Cardiac muscle cell (in vitro differentiated cells and primary cell): Measurements from ENCODE around the gene BACH1. TPM values are rescaled to one million over a fixed set of nuclear protein-coding genes. Genes with fewer than 3 reads are reported as not detected.

ENCODE experiments used
- DNase-seq, 2 donors: peaks; one replicate each; pipeline versions ENCODE4 v3.0.0 to v3.0.0-alpha.2; 2010 to 2017; ENCODE audit warnings: low read depth in 1 of 2, low spot score in 1 of 2
- H3K27ac ChIP-seq: fragments of 200-600 bp; sonication (generic); 2 replicates; pipeline ENCODE4 v1.5.1; 2016
- H3K27me3 ChIP-seq: fragments of 200-600 bp; sonication (generic); 2 replicates; pipeline ENCODE4 v1.6.0; 2016; ENCODE audit warnings: control low read depth
- H3K36me3 ChIP-seq: fragments of 200-600 bp; sonication (generic); 2 replicates; pipeline ENCODE4 v1.5.1; 2016; ENCODE audit warnings: control low read depth
- H3K4me1 ChIP-seq: fragments of 200-600 bp; sonication (generic); 2 replicates; pipeline ENCODE4 v1.8.1; 2017; ENCODE audit warnings: low read depth, mild to moderate bottlenecking, mixed run types
- H3K4me3 ChIP-seq: fragments of 200-600 bp; sonication (generic); 2 replicates; pipeline ENCODE4 v1.5.1; 2016; ENCODE audit warnings: mild to moderate bottlenecking
- H3K9me3 ChIP-seq: fragments of 200-600 bp; sonication (generic); 2 replicates; pipeline ENCODE4 v1.5.1; 2017; ENCODE audit warnings: low read depth, mild to moderate bottlenecking, control low read depth
- CTCF ChIP-seq: IDR thresholded peaks from 2 replicates; pipeline ENCODE4 v1.5.1; 2012; ENCODE audit warnings: low read depth, mild to moderate bottlenecking, low read length
- polyA plus RNA-seq: library from polyadenylated mRNA; unstranded; fragments of >200 nt; fragmentation: Nextera tagmentation; extraction: Ambion mirVana; gene quantifications from 2 replicates; pipeline ENCODE4 v1.2.1, GENCODE V29; 2016
- total RNA-seq: library from RNA; depleted of rRNA; stranded (reverse); fragments of >200 nt; gene quantifications from 2 replicates; pipeline ENCODE4 v1.2.3, GENCODE V29; 2016

BACH1 gene
- total and polyA plus RNA-seq, 2 experiments from 2014 or later, result 17.2 to 32.3 TPM

- TF ChIP-seq CTCF, result no peak
- peak; percentile 70 to 88 for DNase-seq
- peak overlapping the region; percentile 69 for H3K4me3 ChIP-seq
- H3K9me3 ChIP-seq, result no peaks in the 10 kb centered on the region
- no peaks in the 10 kb centered on the region for H3K36me3 ChIP-seq
- H3K4me1 ChIP-seq, result peaks cover 33% of the 10 kb centered on the region
- H3K27ac ChIP-seq, result peak overlapping the region; percentile 98
- H3K27me3 ChIP-seq, result no peaks in the 10 kb centered on the region
Measured at GRCh38 chr21:29299916-29300806, 1.4 kb downstream of the BACH1 start.

GRCh38 chr21:29300807-29301138 lies 2.1 kb downstream of the BACH1 start:
- Histone ChIP-seq H3K4me3 (peak overlapping the region; percentile 69), H3K36me3 (no peaks in the 10 kb centered on the region), H3K9me3 (no peaks in the 10 kb centered on the region), H3K27me3 (no peaks in the 10 kb centered on the region), H3K27ac (peak overlapping the region; percentile 98), H3K4me1 (peaks cover 39% of the 10 kb centered on the region)
- DNase-seq, result no peak
- no peak for TF ChIP-seq CTCF

- Histone ChIP-seq H3K27ac (no peak overlapping the region), H3K36me3 (no peaks in the 10 kb centered on the region), H3K27me3 (no peaks in the 10 kb centered on the region), H3K4me1 (peaks cover 44% of the 10 kb centered on the region), H3K4me3 (no peak overlapping the region), H3K9me3 (no peaks in the 10 kb centered on the region)
- no peak for TF ChIP-seq CTCF
- DNase-seq, result no peak
Measured at GRCh38 chr21:29301691-29302090, 3.0 kb downstream of the BACH1 start.

GRCh38 chr21:29302359-29302875 lies 3.7 kb downstream of the BACH1 start:
- H3K9me3 ChIP-seq, result no peaks in the 10 kb centered on the region
- no peak overlapping the region for H3K4me3 ChIP-seq
- no peaks in the 10 kb centered on the region for H3K27me3 ChIP-seq
- TF ChIP-seq CTCF, result no peak
- peaks cover 44% of the 10 kb centered on the region for H3K4me1 ChIP-seq
- DNase-seq, result peak in 1 of 2 donors; percentile 30
- H3K27ac ChIP-seq, result peak overlapping the region; percentile 48
- no peaks in the 10 kb centered on the region for H3K36me3 ChIP-seq

- Histone ChIP-seq H3K36me3 (no peaks in the 10 kb centered on the region), H3K27me3 (no peaks in the 10 kb centered on the region), H3K27ac (no peak overlapping the region), H3K9me3 (no peaks in the 10 kb centered on the region), H3K4me3 (no peak overlapping the region), H3K4me1 (peaks cover 44% of the 10 kb centered on the region)
- no peak for TF ChIP-seq CTCF
- no peak for DNase-seq
Measured at GRCh38 chr21:29303288-29303687, 4.6 kb downstream of the BACH1 start.
